ENCODE measurements around the gene DAW1.
"Not testable (repeated sequence)": the region's sequence is repeated elsewhere in the genome, so short reads cannot be mapped to it uniquely, and the experiment has no call there.

Gene DAW1
- 0 to 0.24 (median 0) reads per million in 4 experiments for total RNA-seq

DNA sequence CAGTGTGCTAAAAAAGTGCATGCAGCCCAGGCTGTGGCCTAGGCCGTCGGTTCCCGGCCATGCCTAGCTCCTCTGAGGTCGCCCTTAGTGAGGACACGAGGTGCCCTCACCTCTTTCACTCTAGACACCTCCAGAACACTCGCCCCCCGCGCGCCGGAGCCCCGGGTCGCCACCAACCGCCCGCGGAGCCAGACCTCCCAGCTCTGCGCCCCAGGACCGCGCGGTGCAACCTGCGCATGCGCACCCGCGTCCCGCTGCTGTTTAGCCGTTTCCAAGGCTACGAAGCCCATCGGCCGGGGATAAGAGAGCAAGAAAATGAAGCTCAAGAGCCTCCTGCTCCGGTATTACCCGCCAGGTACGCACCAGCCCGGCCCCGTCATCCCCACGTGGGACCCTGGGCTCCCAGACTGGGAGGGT is at the start of gene DAW1:
TSS of gene DAW1 (plus strand) at position 257 of the 417 bp plus-strand sequence. CDS start at position 316, 59 bp downstream.
- DNase-seq, result no peak

DNA sequence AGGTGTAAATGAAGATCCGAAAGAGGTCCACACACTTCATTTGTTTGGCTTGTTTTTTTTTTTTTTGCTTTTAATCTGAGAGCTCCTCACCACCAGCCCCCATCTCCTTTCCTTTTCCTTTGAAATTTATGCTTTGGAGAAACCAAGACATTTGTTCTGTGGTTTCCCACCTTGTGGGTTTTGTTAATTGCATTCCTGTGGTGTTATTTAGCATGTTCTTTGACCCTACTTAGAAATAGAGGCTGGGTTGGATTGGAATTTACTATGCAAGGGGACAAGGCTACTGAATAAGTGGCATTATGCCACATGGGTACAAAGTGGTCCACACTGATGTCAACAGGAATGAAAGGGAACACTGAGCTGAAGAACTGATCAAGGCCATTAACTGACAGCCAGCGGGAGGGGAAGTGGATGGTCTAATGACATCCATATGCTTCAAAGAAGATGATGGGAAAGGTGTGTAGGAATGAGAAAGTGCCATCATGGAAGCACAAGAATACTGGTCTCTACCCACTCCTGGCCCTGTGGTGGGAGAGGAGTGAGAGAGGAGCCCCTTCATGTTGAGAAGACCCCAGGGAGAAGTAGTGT is 48.9 kb upstream of the DAW1 start:
- no peak for DNase-seq

GRCh38 chr2:227823922-227824321 is 47.5 kb upstream of the DAW1 start:
- no peak for DNase-seq

GRCh38 chr2:227824711-227825110 is 46.7 kb upstream of the DAW1 start:
- no peak for DNase-seq

- DNase-seq, result no peak
Measured at GRCh38 chr2:227826019-227826521, 45.4 kb upstream of the DAW1 start.

DNA sequence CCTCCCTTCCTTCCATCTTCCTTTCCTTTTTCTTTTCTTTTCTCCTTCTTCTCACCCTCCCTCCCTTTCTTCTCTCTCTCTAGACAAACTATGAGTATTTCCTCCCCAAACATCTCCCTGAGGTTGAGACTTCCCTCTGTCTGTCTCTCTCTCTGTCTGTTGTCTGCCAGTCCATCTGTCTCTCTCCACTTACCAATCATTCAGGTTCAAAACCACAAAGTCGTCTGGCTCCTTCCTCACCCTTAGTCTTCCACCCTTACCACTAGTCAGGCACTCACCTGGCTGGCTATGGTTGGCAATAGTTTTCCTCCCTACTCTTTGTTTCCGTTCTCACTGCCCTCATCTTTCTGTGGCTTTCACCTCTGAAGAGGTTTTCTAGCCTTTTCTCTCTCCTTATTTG is 44.9 kb upstream of the DAW1 start:
- DNase-seq, result no peak

- DNase-seq, result no peak
Measured at GRCh38 chr2:227827143-227827542, 44.3 kb upstream of the DAW1 start.

GRCh38 chr2:227828477-227828912 is 42.9 kb upstream of the DAW1 start:
- no peak for DNase-seq

DNA sequence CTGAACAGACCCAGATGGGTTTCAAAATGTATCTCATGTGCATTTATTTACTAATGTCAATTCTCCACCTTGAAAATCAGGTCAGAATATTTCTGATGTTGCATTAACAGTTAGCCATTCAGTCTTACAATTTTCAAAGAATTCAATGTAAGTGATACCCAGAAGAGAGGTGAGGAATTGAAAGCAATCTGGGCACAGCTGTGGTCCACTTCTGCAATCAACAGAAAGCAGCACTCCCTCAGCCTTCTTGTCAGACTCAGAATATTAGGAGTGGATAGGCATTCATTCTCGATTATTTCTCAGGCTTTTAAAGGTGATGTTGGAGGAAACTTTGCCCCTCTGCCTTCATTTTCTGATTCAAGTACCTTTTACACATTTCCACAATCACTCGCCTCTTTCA is 42.1 kb upstream of the DAW1 start:
- DNase-seq, result no peak

- DNase-seq, result no peak
Measured at GRCh38 chr2:227834423-227834822, 37.0 kb upstream of the DAW1 start.

- DNase-seq, result no peak
Measured at GRCh38 chr2:227834916-227835650, 36.3 kb upstream of the DAW1 start.

GRCh38 chr2:227839339-227840129 is 31.9 kb upstream of the DAW1 start:
- not testable (repeated sequence) for DNase-seq

DNA sequence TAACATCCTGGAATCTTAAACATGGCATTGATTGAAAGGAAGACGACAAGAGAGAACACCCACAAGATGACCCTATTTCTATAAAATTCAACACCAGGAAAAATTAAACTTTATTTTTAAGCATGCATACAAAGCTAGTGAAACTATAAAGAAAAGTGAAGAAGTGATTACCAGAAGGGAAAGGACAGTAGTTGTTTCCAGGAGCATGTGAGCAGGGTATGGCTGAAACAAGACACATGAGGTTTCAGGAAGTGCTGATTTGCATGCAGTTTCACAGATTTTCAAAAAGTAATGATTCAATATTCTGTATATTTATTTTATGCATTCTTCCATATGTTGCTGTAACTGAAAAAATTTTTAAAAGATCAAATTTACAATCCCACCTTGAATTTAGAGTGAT is 24.6 kb upstream of the DAW1 start:
- DNase-seq, result no peak

GRCh38 chr2:227848146-227848545 is 23.3 kb upstream of the DAW1 start:
- no peak for DNase-seq

DNA sequence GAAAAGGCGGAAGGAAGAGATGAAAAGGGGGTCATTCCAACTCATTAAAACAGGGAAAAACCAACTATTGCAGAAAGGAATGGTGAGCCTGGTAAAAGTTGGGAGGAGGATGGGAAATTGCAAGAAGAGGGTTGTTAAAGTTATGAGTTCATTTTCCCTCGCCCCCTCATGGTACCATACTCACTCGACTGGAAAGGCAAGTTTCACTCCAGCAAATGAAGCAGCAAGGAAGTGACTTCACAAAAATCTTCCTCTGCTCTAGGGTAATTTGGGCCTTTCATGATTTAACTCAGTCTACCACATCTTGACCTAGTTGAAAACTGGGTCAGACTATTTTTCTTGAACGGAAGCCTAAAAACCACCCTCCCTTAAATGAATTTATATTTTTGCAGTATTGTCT is 22.8 kb upstream of the DAW1 start:
- no peak for DNase-seq

- DNase-seq, result no peak
Measured at GRCh38 chr2:227849906-227850305, 21.5 kb upstream of the DAW1 start.

DNA sequence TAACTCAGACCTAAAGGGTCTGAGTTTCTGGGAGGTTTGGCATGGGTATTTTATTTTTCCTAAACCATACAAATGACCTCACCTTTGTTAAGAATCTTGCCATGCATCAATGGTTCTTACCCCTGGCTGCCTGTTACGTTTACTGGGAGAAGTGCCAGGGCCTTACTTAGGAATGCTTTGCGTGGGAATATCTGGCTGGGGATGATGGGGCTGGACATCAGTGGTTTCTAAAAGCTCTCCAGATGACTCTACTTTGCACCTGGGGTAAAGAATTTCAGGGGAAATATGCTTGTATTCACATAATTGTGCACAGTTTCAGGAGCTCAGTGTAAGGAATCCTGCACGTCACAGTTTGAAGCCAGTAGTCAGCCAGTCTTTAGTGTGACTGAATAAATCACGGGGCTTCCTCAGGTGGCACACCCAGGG is 18.2 kb upstream of the DAW1 start:
- DNase-seq, result no peak

DNA sequence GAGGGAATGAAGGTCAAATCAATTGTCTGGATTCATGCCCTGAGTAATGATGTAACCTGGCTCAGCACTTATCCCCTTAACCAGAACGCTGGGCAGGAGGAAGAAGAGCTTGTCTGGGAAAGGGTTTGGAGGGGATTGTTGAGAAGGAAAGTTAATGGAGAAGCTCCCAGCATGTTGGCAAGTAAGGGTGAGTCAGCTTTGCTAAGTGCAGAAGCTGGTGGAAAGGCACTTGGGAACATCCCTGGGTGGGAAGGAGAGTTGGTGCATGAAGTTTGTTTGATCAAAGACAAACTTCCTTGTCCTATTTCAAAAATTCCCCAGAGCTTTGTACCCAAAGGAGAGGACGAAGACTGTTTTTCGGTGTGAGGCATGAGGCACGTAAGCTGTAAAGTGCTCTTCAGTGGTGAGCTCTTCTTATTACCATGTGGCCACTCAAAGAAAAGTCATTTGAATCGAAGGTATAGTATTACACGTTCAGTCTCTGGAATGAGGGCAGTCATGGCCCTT is 17.6 kb upstream of the DAW1 start:
- DNase-seq, result no peak

GRCh38 chr2:227855440-227855839 is 16.0 kb upstream of the DAW1 start:
- DNase-seq, result no peak

- no peak for DNase-seq
Measured at GRCh38 chr2:227856697-227857096, 14.7 kb upstream of the DAW1 start.

- no peak for DNase-seq
Measured at GRCh38 chr2:227860221-227860641, 11.2 kb upstream of the DAW1 start.

DNA sequence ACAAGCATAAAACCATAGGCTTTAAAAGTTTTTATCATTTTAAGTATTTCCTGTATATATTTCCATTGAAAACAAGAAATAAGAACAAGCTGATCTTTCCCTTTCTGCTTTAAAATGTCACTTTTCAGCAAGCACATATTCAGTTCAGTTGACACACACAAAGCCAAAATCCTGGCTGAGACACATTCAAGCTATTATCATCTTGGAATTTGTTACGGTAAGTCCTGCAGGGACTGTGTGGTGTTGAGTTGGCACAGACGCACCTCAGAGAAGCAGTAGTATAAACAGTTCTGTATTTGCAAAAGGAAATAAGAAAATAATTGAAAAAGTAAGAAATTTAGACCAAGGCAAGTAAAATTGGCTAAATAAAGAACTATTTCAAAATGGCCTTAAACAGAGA is 10.4 kb upstream of the DAW1 start:
- DNase-seq, result no peak

DNA sequence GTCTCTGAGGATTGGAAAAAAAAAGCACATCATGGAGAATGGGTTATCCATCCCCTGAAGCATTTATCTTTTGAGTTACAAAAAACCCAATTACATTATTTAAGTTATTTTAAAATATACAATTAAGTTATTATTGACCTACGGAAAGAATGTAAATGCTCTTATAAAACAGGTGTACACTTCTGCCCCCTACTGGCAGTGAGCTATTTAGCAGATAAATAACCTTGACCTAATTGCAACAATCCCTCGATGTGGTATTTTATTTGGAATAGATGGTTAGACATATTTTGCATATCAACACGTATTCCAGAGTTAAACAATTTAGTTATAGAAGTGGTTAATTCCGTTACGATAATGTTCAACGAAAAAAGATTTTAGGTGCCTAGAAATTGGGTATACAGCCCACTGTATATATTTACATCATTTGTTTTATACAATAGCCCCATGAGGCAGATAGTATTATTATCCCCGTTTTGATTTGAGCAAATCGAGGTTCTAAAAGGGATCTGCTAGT is 9.1 kb upstream of the DAW1 start:
- DNase-seq, result no peak
